Measurements from ENCODE around the gene RFESD.
A peak's percentile ranks its signal among the peaks of the same experiment; 100 is the strongest.
"Not testable (repeated sequence)": the region's sequence is repeated elsewhere in the genome, so short reads cannot be mapped to it uniquely, and the experiment has no call there.

RFESD gene

DNA sequence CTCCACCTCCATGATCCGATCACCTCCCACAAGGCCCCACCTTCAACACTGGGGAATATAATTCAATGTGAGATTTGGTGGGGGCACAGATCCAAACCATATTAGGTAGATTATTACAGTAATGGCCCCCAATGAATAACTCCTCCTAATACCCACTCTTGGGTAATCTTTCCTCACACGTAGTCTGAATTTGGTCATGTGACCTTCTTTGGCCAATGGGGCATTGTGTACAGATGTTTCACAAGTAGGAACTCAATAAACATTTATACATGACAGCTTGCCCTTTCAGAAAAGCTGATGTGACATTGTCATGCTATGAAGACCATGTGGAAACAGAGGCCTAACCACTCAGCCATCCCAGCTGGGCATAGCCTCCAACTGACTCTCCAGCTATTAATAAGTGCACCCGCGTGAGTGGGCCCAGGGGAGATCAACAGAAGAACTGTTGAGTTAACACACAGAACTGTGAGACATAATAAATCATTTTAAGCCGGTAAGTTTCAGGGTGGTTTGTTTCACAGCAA lies 16.1 kb upstream of the RFESD start:
- DNase-seq: no peak

- DNase-seq: no peak
Measured at GRCh38 chr5:95631255-95631958, 15.2 kb upstream of the RFESD start.

DNA sequence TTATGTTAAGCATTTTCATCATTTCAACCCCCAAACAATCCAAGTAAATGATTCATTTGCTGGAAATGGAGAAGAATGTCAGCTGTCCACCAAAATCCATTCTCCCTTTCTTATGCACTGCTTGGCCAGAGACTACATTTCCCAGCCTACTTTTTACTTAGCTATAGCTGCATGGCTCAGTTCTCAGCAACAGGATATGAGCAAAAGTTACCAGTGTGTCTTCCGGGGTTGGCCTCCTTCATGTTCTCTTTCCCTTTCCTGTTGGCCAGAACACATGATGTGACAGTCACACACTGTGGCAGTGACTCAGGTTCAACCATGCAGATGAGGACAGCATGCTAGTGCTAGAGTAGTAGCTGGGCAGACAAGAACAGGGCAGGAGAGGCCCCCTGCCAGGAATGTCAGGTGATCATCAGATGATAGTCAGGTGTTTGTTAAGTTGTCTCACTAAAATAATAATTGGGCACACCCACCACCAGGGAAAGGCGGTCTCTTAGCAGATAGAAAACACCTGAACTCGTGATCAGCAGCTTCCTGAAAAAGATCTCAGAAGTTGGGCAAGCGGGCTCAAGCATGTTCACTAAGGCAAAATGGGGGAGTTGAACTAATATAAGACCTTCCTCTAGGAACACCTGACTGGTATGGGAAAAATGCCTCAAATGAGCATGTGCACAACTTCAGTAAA lies 14.4 kb upstream of the RFESD start:
- no peak for DNase-seq

GRCh38 chr5:95632942-95633341 lies 13.6 kb upstream of the RFESD start:
- not testable (repeated sequence) for DNase-seq

GRCh38 chr5:95633671-95634070 lies 12.9 kb upstream of the RFESD start:
- DNase-seq: no peak

GRCh38 chr5:95634081-95634480 lies 12.5 kb upstream of the RFESD start:
- no peak for DNase-seq

GRCh38 chr5:95638632-95639031 lies 7.9 kb upstream of the RFESD start:
- no peak for DNase-seq

- DNase-seq: no peak
Measured at GRCh38 chr5:95641741-95642220, 4.8 kb upstream of the RFESD start.

- DNase-seq: no peak
Measured at GRCh38 chr5:95643152-95643551, 3.4 kb upstream of the RFESD start.

- peak; percentile 34 to 45 for DNase-seq
Measured at GRCh38 chr5:95644351-95645042, 2.1 kb upstream of the RFESD start.

GRCh38 chr5:95646226-95646568 lies 380 bp upstream of the RFESD start:
- DNase-seq: not testable (repeated sequence)

DNA sequence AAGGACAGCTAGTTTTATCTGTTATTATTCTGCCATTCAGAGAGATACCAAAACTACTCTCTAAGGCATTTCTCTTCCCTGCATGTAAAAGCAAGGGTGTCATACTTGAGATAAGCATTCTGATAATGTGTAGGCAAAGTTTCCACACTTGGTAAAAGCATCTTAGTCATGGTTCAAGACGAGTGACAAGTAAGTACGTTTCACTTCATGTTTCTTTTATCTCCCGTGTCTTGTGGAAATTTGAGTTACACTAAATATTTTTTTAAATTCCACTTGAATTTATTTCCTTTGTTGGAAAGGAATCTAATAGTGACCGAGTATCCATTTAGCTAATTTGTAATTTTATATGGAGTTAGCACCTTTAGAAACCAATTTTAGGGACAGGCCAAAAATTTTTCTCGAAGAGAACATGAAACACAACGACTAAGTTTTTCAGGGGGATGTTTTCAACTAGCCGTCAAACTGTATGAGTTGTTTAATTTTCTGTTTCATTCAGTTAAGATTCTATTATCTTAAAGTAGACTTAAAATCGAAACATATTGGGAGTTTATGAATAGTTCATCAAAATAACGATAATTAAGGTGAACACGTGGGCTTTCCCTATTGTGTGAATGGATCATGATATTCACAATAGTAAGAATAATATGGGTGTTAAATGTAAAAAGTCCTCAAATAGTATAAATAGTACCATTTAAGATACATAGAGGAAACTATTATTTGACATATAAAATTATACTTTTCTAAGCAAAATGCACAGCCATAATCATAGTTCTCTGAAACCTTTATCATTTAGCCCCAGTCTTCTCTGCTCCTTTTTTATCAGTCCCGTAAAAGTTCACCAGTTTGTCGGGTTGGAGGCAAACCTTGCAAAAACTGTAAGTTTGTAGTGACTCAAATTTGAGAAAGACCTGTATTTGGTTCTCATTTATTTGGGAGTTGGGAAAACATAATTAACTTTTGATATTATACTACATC lies 1.6 kb downstream of the RFESD start:
- DNase-seq: no peak

DNA sequence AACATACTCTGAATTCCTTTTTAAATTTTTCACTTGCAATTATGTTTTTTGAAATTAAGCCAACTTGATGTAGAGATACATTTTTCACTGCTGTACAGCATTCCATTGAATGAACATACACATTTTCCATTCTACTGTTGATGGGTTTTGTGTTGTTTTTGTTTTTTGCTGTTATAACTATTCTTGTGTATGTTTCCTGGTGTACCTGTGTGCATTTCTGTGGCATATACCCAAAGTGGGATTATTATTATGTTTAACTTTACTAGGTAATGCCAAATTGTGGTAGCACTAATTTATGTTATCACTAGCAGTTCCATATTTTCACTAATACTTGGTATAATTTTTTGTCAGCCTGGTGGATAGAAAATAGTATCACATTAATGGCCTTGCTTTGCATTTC lies 2.7 kb downstream of the RFESD start:
- DNase-seq: no peak

DNA sequence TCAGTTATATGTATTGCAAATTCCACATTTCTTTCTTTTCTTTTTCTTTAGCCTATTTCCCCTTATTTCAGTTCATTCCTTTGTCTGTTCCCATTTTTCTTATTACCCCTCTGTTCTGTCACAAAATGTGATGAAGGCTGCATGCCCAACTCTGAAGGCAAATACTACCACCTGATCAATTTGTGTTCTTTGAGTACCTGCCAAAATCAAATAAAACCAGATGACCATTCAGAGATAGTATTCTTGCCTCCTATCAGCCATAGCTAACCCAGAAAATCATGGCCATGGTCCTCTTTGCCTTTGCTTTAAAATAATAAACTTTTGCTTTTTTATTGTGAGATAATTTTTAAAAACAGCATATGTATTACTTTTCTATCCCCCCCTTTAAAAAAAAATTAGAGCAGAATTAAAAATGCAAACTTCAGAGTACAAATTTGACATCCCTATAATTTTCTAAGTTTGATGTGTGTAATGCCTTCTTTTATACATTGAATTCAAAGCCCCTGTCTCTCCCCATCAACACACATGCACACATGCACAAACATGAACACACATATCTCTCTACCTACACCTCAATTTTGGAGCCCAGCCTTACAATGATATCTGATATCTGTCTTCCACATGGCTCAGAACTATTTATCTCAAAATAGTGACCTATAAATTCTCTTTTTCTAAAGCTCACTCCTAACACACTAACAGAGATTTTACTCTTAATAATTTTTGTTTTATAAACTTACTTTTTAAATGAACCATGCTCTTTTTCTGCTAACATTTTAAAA lies 3.5 kb downstream of the RFESD start:
- no peak for DNase-seq

GRCh38 chr5:95652849-95653248 lies 6.3 kb downstream of the RFESD start:
- no peak for DNase-seq

- DNase-seq: no peak
Measured at GRCh38 chr5:95654196-95654595, 7.6 kb downstream of the RFESD start.

DNA sequence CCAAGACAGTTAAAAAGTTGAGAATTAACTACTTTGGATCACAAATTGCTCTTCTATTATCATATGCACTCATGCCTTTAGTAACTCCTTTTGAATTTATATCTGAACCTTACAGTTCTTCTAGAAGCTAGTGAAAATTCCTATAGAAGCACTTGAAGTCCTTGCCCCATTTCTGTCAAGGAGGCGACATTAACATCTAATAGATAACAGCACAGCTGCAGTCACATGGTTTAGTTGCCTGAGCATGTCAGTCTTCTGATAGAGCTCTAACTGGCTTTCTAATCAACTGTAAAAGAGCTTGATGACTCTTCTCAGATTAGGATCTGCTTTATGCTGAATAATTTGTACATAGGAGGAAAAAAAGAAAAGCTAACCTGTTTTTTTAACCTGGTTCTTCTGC lies 9.0 kb downstream of the RFESD start:
- no peak for DNase-seq

- DNase-seq: no peak
Measured at GRCh38 chr5:95660060-95660459, 13.5 kb downstream of the RFESD start.

DNA sequence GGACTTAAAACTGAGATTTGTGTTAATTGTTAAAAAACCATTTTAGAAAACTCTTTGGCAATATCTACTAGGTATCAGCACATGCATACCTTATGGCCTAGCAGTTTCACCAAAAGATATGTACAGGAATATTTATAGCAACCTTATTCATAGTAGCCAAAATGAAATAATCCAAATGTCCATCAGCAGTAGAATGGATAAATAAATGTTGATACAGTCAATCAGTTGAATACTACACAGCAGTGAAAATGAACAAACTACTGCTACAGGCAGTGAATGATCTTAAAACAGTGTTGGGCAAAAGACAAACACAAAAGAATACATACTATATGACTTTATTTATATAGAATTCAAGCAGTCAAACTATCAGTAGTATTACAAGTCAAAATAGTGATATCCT lies 16.4 kb downstream of the RFESD start:
- no peak for DNase-seq

DNA sequence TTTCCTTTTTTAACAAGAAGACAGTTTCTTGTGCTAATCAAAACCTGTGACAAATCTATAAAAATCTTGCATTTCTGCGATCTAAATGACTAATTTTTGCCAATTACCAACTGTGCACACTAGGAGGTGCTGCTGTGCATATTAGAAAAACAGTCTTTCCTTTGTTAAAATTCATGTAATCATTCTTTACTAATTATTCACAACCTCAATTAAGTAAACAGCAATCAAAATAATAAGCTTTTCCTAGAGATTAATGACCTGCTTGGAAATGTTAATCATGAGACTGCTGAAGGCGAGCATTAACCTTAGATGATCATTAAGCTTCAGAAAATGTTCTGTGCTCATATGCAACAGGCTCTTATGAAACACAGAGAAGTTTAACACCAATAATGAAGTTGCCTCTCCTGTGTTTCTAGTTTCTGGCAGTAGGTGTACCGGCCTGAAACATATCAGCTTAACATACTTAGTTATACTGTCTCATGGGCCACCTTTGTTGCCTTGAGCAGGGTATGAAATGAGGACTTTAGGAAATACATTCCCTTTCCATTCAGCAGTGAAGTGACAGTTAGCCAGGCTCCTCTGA lies 17.7 kb downstream of the RFESD start:
- DNase-seq: peak in 1 of 2 experiments; percentile 20

DNA sequence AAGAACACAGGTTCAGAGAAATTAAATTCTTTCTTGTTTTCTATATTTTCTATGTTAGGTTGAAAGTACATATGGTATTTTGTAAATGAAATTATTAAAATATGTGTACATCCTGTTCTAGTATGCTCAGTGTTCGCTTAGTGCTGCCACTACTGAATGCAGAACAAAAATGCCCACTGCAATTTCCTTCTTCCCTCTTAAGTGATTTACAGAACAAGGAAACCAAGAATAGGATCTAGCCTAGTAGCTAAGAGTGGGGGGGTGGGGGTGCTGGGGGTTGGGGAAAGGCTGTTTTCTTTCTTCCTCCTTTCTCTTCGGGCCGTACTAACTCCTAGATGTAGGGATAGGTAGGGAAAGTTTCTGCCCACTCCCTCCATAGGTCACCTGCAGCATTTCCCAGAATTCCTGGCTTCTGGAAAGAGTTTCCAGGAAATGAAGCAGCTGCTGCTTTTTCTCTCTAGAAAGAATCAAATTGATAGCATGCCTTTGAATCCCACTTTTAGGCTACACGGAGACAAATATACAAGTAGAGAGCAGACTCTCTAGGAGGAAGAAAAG lies 20.6 kb downstream of the RFESD start:
- no peak for DNase-seq
